ENCODE data around the gene MARCHF10. TPM values are rescaled to one million over a fixed set of nuclear protein-coding genes. Genes with fewer than 3 reads are reported as not detected.

Gene MARCHF10
- total RNA-seq, 1 experiment from 2014 or later = 0.39 TPM

DNA sequence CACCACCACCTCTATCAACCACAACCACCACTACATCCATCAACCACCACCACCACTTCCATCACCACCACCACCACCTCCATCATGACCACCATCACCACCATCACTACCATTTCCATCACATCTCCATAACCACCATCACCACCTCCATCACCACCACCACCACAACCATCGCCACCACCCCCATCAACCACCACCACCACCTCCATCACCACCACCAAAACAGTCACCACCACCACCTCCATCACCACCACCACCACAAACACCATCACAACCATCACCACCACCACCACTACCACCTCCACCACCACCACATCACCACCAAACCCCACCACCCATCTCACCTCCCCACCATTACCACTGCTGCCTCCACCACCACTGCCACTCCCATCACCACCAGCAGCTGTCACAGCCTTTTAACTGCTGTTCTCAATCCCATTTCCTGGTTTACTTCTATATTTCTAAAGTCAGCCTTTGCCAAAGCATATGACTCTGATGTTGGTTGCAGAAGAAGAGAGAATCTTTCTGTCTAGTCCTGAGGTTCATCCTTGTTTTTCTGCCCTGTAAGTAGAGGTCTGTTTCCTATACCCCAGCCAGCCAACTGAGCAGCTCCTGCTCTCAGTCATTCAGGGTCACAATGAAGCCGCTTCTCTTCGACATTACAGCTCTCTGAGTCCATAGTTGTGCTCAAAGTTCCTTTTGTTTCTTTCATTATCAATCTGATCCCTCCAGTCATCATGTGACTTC is 14.0 kb downstream of the MARCHF10 start:
- in situ Hi-C loops (cut with HindIII; ENCODE audit: low pct_unique_long_range_greater_than_20kb, low sequenced_read_pairs) (no loop called here), intact Hi-C loops (cut with micrococcal nuclease; ENCODE audit: unreplicated experiment) (no loop called here)
- ATAC-seq (no peak), DNase-seq (ENCODE audit: low read depth, low spot score) (no peak)
- BruUV-seq (replicated peaks) = no TSS peak
- CTCF ChIA-PET = no interaction called here
- no peaks in the 10 kb centered on the region for H3K27me3 ChIP-seq (ENCODE audit: control insufficient read depth, insufficient read depth, low read length)
- H3K4me1 ChIP-seq (ENCODE audit: control insufficient read depth, insufficient read depth, low read length) = peaks cover 16% of the 10 kb centered on the region
- no peak overlapping the region for H3K27ac ChIP-seq (ENCODE audit: low read length)
- no peaks in the 10 kb centered on the region for H3K9me3 ChIP-seq (ENCODE audit: control insufficient read depth, insufficient read depth, low read depth, low read length)
- POLR2A ChIA-PET = no interaction called here
- H3K36me3 ChIP-seq (ENCODE audit: control insufficient read depth, insufficient read depth, low read length) = no peaks in the 10 kb centered on the region
- no peak overlapping the region for H3K4me3 ChIP-seq (ENCODE audit: low read depth in 2 of 2, low read length in 2 of 2)
- TF ChIP-seq, protein P1, sequence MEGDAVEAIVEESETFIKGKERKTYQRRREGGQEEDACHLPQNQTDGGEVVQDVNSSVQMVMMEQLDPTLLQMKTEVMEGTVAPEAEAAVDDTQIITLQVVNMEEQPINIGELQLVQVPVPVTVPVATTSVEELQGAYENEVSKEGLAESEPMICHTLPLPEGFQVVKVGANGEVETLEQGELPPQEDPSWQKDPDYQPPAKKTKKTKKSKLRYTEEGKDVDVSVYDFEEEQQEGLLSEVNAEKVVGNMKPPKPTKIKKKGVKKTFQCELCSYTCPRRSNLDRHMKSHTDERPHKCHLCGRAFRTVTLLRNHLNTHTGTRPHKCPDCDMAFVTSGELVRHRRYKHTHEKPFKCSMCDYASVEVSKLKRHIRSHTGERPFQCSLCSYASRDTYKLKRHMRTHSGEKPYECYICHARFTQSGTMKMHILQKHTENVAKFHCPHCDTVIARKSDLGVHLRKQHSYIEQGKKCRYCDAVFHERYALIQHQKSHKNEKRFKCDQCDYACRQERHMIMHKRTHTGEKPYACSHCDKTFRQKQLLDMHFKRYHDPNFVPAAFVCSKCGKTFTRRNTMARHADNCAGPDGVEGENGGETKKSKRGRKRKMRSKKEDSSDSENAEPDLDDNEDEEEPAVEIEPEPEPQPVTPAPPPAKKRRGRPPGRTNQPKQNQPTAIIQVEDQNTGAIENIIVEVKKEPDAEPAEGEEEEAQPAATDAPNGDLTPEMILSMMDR (IDR thresholded peaks at IDR 0.05) = no peak
- no peak for TF ChIP-seq TCF7L2 (IDR thresholded peaks at IDR 0.05; ENCODE audit: low read depth, low read length)
- no peak for TF ChIP-seq POLR2AphosphoS5 (IDR thresholded peaks at IDR 0.05; ENCODE audit: low read depth, low read length)
- TF ChIP-seq SIN3A (IDR thresholded peaks at IDR 0.05; ENCODE audit: borderline replicate concordance, insufficient read depth, low read depth, low read length) = no peak
- TF ChIP-seq REST (IDR thresholded peaks at IDR 0.05; ENCODE audit: insufficient read depth in 1 of 2, low read depth in 2 of 2, low read length in 1 of 2) = no peak

- Histone ChIP-seq H3K27ac (ENCODE audit: low read length) (no peak overlapping the region), H3K27me3 (ENCODE audit: control insufficient read depth, insufficient read depth, low read length) (no peaks in the 10 kb centered on the region), H3K36me3 (ENCODE audit: control insufficient read depth, insufficient read depth, low read length) (no peaks in the 10 kb centered on the region), H3K4me1 (ENCODE audit: control insufficient read depth, insufficient read depth, low read length) (peaks cover 16% of the 10 kb centered on the region), H3K9me3 (ENCODE audit: control insufficient read depth, insufficient read depth, low read depth, low read length) (no peaks in the 10 kb centered on the region), H3K4me3 (ENCODE audit: low read depth in 2 of 2, low read length in 2 of 2) (no peak overlapping the region)
- DNase-seq (ENCODE audit: low read depth, low spot score) (no peak), ATAC-seq (no peak)
- POLR2A ChIA-PET = no interaction called here
- in situ Hi-C loops (cut with HindIII; ENCODE audit: low pct_unique_long_range_greater_than_20kb, low sequenced_read_pairs) = no loop called here
- CTCF ChIA-PET = no interaction called here
- BruUV-seq (replicated peaks) = no TSS peak
- TF ChIP-seq REST (IDR thresholded peaks at IDR 0.05; ENCODE audit: insufficient read depth in 1 of 2, low read depth in 2 of 2, low read length in 1 of 2) (no peak), POLR2AphosphoS5 (IDR thresholded peaks at IDR 0.05; ENCODE audit: low read depth, low read length) (no peak), TCF7L2 (IDR thresholded peaks at IDR 0.05; ENCODE audit: low read depth, low read length) (no peak), SIN3A (IDR thresholded peaks at IDR 0.05; ENCODE audit: borderline replicate concordance, insufficient read depth, low read depth, low read length) (no peak)
- TF ChIP-seq, protein P1 (IDR thresholded peaks at IDR 0.05) = no peak
- intact Hi-C loops (cut with micrococcal nuclease; ENCODE audit: unreplicated experiment) = no loop called here
Observed at GRCh38 chr17:62792447-62792800, 15.7 kb downstream of the MARCHF10 start.

Measured in Panc1 (cell line).